ENCODE results near the gene STK10. TPM values are rescaled to one million over a fixed set of nuclear protein-coding genes. Genes with fewer than 3 reads are reported as not detected.
A peak's percentile ranks its signal among the peaks of the same experiment; 100 is the strongest.
"Not testable (repeated sequence)": the region's sequence is repeated elsewhere in the genome, so short reads cannot be mapped to it uniquely, and the experiment has no call there.

The STK10 gene
- polyA plus RNA-seq, 1 of the 3 experiments (the other 2 are of a cell fraction), result 11.0 TPM

DNA sequence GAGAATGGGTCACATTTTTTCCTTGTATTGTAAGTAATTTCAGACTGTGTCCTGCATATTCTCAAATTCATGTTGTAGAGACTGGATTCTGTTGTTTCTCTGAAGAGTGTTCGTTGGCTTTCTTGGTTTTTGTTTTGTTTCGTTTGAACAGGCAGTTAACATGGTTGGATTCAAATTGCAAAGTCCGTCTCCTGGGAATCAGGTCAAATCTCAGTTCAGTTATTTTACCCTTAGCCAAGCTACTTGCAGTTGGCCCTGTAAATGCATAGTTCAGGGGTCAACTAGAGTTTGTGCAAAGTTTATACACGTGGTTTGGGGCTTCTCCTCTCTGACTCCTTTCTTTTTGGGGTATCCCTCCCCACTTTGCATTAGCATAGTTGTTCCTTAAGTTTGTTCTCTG, 159.9 kb downstream of the STK10 start:
- no peak overlapping the region for H3K4me2 ChIP-seq

DNA sequence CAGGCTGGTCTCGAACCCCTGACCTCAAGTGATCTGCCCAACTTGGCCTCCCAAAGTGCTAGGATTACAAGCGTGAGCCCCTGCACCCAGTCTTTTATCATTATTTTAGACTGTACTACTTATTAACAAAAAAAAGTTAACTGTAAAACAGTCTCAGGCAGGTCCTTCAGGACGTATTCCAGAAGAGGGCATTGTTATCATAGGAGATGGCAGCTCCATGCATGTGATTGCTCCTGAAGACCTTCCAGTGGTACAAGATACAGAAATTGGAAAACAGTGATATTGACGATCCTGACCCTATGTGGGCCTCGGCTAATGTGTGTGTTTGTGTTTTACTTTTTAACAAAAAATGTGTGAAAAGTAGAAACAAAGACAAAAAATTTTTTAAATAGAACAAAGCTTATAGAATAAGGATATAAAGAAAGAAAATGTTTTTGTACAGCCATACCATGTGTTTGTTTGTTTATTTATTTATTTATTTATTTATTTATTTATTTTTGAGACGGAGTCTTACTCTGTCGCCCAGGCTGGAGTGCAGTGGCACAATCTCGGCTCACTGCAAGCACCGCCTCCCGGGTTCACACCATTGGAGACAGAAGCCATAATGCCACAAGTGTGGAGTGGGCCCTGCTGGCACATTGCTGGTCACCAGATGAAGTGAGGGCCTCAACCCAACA, 167.8 kb downstream of the STK10 start:
- H3K79me2 ChIP-seq (ENCODE audit: insufficient read depth); H2AFZ ChIP-seq (ENCODE audit: low read depth); DNase-seq; H3K36me3 ChIP-seq (replicated peaks in 1 of 2; ENCODE audit: control insufficient read depth in 1 of 2, insufficient read depth in 2 of 2, low read length in 1 of 2); H3K4me2 ChIP-seq; POLR2A ChIA-PET; H3K9ac ChIP-seq; H4K20me1 ChIP-seq (ENCODE audit: insufficient read depth); H3K9me2 ChIP-seq; H3F3A ChIP-seq (replicated peaks; ENCODE audit: insufficient read depth); H3K27ac ChIP-seq (ENCODE audit: low read depth in 2 of 2, low read length in 1 of 2); H3K4me3 ChIP-seq (ENCODE audit: low read depth in 2 of 2, low read length in 1 of 2); H3K4me1 ChIP-seq (ENCODE audit: control insufficient read depth in 1 of 2, insufficient read depth in 2 of 2, low read depth in 1 of 2, low read length in 1 of 2); H3K27me3 ChIP-seq (ENCODE audit: insufficient read depth); H3K9me3 ChIP-seq: not testable (repeated sequence)
- 85% methylated on average over 10 of the region's 10 CpGs for WGBS (ENCODE audit: low lambda C conversion rate)
- TF ChIP-seq, protein P1, sequence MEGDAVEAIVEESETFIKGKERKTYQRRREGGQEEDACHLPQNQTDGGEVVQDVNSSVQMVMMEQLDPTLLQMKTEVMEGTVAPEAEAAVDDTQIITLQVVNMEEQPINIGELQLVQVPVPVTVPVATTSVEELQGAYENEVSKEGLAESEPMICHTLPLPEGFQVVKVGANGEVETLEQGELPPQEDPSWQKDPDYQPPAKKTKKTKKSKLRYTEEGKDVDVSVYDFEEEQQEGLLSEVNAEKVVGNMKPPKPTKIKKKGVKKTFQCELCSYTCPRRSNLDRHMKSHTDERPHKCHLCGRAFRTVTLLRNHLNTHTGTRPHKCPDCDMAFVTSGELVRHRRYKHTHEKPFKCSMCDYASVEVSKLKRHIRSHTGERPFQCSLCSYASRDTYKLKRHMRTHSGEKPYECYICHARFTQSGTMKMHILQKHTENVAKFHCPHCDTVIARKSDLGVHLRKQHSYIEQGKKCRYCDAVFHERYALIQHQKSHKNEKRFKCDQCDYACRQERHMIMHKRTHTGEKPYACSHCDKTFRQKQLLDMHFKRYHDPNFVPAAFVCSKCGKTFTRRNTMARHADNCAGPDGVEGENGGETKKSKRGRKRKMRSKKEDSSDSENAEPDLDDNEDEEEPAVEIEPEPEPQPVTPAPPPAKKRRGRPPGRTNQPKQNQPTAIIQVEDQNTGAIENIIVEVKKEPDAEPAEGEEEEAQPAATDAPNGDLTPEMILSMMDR (IDR thresholded peaks at IDR 0.05), result peak; percentile 20; the same call in 1 of the 2 replicates
- TF ChIP-seq RAD21 (IDR thresholded peaks at IDR 0.05; ENCODE audit: low read length), result peak; percentile 32
- CTCF ChIA-PET, result interaction anchor here (0.7 to 1.3 kb wide), 3 partner anchors 25 to 168 kb away, joined by 3 to 5 read pairs (median 4); partner anchors contain the start of gene STK10

More for the DNA sequence above, 159.9 kb downstream of the STK10 start:
- no peaks in the 10 kb centered on the region for H3K9me2 ChIP-seq
- TF ChIP-seq FOXJ3 (CRISPR knock-in tag; IDR thresholded peaks at IDR 0.05) (no peak), SIN3A (IDR thresholded peaks at IDR 0.05; ENCODE audit: borderline replicate concordance, low read depth, low read length) (no peak), ELF1 (IDR thresholded peaks at IDR 0.05) (no peak)
- TF ChIP-seq, protein P2, sequence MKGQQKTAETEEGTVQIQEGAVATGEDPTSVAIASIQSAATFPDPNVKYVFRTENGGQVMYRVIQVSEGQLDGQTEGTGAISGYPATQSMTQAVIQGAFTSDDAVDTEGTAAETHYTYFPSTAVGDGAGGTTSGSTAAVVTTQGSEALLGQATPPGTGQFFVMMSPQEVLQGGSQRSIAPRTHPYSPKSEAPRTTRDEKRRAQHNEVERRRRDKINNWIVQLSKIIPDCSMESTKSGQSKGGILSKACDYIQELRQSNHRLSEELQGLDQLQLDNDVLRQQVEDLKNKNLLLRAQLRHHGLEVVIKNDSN (IDR thresholded peaks at IDR 0.05; ENCODE audit: borderline replicate concordance, low read depth), result no peak
- TF ChIP-seq, protein P3, sequence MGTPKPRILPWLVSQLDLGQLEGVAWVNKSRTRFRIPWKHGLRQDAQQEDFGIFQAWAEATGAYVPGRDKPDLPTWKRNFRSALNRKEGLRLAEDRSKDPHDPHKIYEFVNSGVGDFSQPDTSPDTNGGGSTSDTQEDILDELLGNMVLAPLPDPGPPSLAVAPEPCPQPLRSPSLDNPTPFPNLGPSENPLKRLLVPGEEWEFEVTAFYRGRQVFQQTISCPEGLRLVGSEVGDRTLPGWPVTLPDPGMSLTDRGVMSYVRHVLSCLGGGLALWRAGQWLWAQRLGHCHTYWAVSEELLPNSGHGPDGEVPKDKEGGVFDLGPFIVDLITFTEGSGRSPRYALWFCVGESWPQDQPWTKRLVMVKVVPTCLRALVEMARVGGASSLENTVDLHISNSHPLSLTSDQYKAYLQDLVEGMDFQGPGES (IDR thresholded peaks at IDR 0.05; ENCODE audit: low read depth, low read length), result no peak
- H3K79me2 ChIP-seq (ENCODE audit: insufficient read depth), result no peaks in the 10 kb centered on the region
- no peak overlapping the region for H3K9ac ChIP-seq
- POLR2A ChIA-PET, result no interaction called here
- H2AFZ ChIP-seq (ENCODE audit: low read depth), result no peak overlapping the region
- H3F3A ChIP-seq (replicated peaks; ENCODE audit: insufficient read depth), result no peaks in the 10 kb centered on the region
- no peaks in the 10 kb centered on the region for H3K9me3 ChIP-seq
- DNase-seq, result no peak
- no peak overlapping the region for H3K4me3 ChIP-seq (ENCODE audit: low read depth in 2 of 2, low read length in 1 of 2)
- CTCF ChIA-PET, result interaction anchor here (0.6 to 1.7 kb wide), 3 partner anchors 11 to 16 kb away, joined by 3 to 5 read pairs (median 3); no protein-coding TSS in a partner anchor
- 75% methylated on average over 4 of the region's 4 CpGs for WGBS (ENCODE audit: low lambda C conversion rate)
- H3K27me3 ChIP-seq (ENCODE audit: insufficient read depth), result no peaks in the 10 kb centered on the region
- no peaks in the 10 kb centered on the region for H3K4me1 ChIP-seq (ENCODE audit: control insufficient read depth in 1 of 2, insufficient read depth in 2 of 2, low read depth in 1 of 2, low read length in 1 of 2)
- no peak overlapping the region for H3K27ac ChIP-seq (ENCODE audit: low read depth in 2 of 2, low read length in 1 of 2)
- H4K20me1 ChIP-seq (ENCODE audit: insufficient read depth), result no peaks in the 10 kb centered on the region
- no peaks in the 10 kb centered on the region for H3K36me3 ChIP-seq (replicated peaks in 1 of 2; ENCODE audit: control insufficient read depth in 1 of 2, insufficient read depth in 2 of 2, low read length in 1 of 2)
